ENCODE results near the gene CRABP1.
A peak's percentile ranks its signal among the peaks of the same experiment; 100 is the strongest.

DNA sequence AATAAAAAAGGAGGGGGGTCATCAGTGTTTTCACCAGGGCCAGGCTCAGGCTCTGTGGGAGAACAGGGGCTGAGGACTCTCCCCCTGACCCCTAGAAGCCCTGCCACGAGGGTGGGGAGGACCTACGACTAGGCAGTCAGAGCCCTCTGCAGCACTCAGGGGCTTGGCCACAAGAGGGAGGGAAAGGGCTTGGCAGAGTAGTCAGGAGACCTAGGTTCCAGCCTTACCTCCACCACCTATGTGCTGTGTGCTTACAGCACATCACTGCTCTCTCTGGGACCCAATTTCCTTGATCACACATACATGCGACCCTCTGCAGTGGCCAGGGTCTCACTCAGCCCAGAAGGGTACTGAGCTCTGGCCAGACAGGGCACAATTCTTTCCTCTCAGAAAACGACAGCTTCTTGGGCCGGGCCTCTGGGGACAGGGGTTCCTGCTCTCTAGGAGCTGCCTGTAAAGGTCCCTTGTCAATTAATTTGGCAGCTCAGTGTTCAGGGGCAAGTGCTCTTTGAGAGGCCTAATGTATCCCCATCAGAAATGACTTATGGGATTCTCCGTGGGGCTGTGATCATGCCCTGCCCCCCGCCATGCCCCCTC lies 24.4 kb upstream of the CRABP1 start:
- TF ChIP-seq POLR2A (IDR thresholded peaks at IDR 0.05; ENCODE audit: borderline replicate concordance, extremely low read depth, insufficient read depth, insufficient read length) (no peak), CEBPB (IDR thresholded peaks at IDR 0.05; ENCODE audit: low read depth) (no peak), YY1 (IDR thresholded peaks at IDR 0.05; ENCODE audit: extremely low read depth, insufficient replicate concordance, low read depth, low read length) (no peak), RAD21 (IDR thresholded peaks at IDR 0.05; ENCODE audit: low read depth) (peak; percentile 70), EZH2 (IDR thresholded peaks at IDR 0.05) (no peak)
- TF ChIP-seq, protein P1, sequence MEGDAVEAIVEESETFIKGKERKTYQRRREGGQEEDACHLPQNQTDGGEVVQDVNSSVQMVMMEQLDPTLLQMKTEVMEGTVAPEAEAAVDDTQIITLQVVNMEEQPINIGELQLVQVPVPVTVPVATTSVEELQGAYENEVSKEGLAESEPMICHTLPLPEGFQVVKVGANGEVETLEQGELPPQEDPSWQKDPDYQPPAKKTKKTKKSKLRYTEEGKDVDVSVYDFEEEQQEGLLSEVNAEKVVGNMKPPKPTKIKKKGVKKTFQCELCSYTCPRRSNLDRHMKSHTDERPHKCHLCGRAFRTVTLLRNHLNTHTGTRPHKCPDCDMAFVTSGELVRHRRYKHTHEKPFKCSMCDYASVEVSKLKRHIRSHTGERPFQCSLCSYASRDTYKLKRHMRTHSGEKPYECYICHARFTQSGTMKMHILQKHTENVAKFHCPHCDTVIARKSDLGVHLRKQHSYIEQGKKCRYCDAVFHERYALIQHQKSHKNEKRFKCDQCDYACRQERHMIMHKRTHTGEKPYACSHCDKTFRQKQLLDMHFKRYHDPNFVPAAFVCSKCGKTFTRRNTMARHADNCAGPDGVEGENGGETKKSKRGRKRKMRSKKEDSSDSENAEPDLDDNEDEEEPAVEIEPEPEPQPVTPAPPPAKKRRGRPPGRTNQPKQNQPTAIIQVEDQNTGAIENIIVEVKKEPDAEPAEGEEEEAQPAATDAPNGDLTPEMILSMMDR (IDR thresholded peaks at IDR 0.05 in 2 of 3, conservative IDR thresholded peaks at IDR 0.05 in 1 of 3; ENCODE audit: borderline replicate concordance in 1 of 3, insufficient read depth in 1 of 3, low read depth in 2 of 3, low read length in 2 of 3): peak; percentile 45 to 65 (median 47); a peak in 5 of 6 replicates
- TF ChIP-seq, protein P2, sequence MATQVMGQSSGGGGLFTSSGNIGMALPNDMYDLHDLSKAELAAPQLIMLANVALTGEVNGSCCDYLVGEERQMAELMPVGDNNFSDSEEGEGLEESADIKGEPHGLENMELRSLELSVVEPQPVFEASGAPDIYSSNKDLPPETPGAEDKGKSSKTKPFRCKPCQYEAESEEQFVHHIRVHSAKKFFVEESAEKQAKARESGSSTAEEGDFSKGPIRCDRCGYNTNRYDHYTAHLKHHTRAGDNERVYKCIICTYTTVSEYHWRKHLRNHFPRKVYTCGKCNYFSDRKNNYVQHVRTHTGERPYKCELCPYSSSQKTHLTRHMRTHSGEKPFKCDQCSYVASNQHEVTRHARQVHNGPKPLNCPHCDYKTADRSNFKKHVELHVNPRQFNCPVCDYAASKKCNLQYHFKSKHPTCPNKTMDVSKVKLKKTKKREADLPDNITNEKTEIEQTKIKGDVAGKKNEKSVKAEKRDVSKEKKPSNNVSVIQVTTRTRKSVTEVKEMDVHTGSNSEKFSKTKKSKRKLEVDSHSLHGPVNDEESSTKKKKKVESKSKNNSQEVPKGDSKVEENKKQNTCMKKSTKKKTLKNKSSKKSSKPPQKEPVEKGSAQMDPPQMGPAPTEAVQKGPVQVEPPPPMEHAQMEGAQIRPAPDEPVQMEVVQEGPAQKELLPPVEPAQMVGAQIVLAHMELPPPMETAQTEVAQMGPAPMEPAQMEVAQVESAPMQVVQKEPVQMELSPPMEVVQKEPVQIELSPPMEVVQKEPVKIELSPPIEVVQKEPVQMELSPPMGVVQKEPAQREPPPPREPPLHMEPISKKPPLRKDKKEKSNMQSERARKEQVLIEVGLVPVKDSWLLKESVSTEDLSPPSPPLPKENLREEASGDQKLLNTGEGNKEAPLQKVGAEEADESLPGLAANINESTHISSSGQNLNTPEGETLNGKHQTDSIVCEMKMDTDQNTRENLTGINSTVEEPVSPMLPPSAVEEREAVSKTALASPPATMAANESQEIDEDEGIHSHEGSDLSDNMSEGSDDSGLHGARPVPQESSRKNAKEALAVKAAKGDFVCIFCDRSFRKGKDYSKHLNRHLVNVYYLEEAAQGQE (IDR thresholded peaks at IDR 0.05; ENCODE audit: low read depth): no peak

All from HCT116 (cell line).